SK-N-DZ (cell line): ENCODE data around the gene DNAAF5.
"Not testable (repeated sequence)": the region's sequence is repeated elsewhere in the genome, so short reads cannot be mapped to it uniquely, and the experiment has no call there.

Experiments used
- DNase-seq: peaks from one replicate; pipeline ENCODE4 v3.0.0-alpha.2; 2015; ENCODE audit warnings: low spot score

The DNAAF5 gene

DNA sequence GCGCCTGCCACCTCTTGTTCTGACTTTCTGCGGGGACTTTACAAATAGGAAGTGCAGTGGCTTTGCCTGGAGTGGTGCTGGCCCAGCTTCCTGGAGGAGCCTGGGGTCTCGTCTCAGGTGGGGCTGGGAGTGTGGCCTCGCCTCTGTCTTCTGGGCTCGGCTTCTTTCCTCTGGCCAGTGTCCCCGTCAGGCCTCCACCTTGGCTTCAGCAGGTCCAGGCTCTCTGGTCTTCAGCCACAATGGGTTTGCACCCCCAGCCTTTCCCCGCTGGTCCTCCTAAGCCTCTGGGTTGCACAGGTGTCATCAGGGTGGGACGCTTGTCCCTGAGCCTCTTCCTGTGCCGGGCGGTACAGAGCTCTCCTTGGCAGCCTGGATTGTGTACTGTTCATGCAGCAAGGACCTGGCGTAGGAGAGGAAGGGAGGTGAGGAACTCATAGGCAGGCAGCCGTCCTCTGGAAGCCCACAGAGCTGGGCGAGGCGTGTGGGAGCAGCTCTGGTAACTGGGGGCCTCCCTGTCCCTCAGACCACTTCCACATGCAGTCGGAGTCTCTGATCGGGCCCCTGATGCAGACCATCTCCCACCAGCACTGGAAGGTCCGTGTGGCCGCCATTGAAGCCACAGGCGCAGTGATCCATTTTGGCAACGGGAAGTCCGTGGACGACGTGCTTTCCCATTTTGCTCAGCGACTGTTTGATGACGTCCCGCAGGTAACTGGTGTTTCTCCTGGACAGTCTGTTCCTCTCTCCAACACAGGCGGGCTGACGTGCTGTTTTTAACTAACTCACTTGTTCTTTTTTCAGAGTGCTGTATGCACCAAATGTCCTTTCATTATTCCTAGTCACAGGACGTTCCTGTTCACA is 2.9 kb downstream of the DNAAF5 start:
- no peak for DNase-seq

DNA sequence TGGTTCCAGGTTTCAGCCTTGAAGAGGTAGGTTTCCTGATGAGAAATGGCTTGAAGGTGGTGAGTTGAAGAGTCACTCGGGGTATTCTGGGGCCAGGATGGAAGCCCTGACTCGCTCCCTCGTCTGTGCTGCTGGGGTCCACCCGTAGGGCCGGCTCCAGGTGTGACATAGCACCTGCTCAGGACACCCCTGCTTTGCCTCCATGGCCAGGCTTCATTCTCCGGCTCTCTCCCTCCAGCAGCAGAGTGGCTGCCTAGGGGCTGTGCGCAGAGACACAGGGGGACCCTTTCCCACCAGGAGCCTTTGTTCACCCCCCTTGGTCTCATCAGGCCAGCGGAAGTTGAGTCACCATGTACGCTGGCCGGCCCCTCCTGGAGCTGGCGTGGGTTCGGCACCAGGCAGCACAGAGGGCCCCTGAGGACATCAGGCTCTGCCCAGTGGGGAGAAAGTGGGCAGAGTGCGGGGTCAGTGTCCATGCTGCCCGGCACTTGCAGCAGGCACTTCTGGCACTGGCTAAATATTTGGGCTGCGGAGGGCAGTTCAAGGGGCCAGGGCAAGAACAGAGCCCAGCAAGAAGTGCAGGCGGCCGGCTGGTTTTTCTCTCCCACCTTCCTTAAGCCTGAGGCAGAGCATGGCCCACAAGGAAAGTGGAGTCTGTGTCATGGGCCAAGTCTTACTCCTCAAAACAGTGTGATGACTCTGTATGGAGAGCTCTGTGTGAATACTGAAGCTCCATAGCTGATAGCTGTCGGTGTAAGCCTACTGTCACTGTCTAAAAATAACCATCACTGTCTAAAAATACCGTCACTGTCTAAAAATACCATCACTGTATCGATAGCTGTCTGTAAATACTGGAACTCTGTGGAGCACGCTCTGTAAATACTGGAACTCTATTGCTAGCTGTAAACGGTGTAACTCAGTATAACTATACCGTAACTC is 4.3 kb downstream of the DNAAF5 start:
- no peak for DNase-seq

DNA sequence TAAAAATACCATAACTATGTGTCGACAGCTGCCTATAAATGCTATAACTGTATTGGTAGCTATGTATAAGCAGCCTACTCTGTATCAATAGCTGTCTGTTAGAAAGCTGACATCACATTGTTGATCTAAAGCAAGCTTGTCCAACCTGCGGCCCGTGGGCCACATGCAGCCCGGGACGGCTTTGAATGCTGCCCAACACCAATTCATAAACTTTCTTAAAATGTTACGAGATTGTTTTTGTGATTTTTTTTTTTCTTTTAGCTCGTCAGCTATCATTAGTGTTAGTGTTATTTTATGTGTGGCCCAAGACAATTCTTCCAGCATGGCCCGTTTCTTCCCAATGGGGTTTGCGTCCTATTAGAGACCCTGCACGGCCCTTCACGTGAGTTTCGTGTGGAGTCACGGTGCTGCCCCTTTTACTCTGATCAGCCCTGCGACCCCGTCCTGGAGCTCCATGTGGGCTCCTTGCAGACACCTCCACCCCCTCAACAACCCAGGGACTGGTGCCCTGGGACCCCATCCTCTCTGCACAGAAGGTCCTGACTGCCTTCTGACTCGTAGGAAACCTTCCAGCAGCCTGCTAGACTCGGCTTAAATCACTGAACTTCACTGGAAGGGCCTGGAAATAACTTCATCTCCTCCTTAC is 5.1 kb downstream of the DNAAF5 start:
- DNase-seq: no peak

DNA sequence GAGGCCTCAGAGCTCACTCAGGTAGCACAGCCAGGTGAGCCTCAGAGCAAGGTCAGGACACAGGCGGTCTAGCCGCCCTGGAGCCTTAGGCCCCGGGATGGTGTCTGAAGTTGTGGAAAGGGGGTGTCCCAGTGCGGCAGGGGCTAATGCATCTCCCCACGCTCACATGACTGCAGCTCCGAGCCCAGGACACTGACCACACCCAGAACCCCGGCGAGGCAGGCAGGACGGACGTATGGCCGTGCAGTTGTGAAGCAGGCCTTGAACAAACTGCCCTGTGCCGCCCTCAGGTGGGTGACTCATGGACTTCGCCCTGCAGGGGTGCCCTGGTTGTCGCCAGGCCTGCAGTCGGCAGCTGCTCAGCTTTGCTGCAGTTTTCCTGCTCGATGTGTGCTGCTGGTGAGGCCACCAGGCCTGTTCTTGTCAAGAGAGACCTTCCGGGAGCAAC is 5.6 kb downstream of the DNAAF5 start:
- no peak for DNase-seq

DNA sequence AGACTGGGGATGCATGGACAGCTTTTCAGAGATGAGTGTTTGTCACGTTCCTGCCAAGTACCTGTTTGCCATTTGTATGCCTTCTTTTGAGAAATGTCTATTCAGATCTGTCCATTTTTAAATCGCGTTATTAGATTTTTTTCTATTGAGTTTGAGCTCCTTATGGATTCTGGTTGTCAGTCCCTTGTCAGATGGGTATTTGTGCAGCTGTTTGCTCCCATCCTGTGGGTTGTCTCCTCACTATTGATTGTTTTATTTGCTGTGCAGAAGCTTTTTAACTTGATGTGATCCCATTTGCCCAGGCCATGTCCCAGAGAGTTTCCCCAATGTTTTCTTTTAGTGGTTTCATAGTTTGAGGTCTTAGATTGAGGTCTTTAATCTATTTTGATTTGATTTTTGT is 6.1 kb downstream of the DNAAF5 start:
- DNase-seq: no peak

DNA sequence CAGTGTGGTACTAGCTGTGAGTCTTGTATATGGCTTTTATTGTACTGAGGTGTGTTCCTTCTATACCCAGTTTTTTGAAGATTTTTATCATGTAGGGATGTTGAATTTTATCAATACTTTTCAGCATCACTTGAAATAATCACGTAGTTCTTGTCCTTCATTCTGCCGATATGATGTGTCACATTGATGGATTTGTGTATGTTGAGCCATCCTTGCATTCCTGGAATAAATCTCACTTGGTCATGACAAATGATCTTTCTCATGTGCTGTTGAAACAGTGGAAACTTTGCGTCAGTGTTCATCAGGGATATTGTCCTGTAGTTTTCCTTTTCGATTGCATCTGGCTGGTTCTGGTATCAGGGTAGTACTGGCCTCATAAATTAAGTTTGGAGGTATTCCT is 7.7 kb downstream of the DNAAF5 start:
- DNase-seq: no peak

DNA sequence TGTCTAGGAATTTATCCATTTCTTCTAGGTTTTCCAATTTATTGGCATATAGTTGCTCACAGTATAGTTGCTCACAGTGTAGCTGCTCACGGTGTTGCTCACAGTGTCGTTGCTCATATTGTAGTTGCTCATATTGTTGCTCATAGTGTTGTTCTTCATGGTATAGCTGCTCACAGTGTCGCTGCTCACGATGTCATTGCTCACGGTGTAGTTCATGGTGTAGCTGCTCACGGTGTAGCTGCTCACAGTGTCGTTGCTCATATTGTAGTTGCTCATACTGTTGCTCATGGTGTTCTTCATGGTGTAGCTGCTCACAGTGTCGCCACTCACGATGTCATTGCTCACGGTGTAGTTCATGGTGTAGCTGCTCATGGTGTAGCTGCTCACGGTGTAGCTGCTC is 8.3 kb downstream of the DNAAF5 start:
- no peak for DNase-seq

DNA sequence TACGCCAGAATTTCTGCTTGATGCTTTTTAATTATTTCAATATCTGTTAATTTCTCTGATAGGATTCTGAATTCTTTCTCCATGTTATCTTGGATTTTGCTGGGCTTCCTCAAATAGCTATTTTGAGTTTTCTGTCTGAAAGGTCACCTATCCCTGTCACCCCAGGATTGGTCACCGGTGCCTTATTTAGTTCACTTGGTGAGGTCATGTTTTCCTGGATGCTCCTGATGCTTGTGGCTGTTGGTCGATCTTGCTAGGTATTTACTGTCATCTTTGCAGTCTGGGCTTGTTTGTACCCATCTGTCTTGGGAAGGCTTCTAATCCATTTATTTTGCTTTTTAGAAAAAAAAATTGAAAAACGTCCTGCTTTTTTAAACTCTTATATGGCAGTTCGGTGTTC is 11.7 kb downstream of the DNAAF5 start:
- no peak for DNase-seq

DNA sequence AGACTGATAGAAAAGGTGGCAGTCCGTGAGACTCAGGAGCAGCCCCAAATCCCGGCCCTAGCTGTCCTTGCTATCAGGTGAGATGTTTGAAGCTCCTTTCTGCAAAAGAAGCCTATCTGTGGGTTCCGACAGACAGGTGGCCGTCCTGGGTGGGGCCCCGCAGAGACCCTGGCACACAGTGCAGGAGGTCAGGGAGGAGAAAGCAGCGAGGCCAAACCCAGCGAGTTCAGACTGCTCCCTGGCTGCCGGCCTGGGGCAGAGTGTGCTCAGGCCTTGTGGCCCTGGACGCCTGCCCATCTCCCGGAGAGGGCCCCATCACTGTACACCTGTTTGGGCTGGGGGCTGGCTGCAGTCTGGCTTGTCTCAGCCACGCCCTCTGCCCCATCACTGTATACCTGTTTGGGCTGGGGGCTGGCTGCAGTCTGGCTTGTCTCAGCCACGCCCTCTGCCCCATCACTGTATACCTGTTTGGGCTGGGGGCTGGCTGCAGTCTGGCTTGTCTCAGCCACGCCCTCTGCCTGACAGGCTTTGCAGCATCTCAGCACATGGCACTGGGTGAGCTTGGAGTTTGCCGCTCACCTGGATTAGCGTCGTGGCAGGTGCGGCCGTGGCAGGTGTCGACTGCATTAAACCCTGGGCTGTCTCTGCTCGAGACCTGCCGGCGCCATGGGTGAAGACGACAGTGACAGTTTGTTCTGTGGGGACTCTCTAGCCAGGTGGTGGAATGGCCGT is 12.4 kb downstream of the DNAAF5 start:
- no peak for DNase-seq

DNA sequence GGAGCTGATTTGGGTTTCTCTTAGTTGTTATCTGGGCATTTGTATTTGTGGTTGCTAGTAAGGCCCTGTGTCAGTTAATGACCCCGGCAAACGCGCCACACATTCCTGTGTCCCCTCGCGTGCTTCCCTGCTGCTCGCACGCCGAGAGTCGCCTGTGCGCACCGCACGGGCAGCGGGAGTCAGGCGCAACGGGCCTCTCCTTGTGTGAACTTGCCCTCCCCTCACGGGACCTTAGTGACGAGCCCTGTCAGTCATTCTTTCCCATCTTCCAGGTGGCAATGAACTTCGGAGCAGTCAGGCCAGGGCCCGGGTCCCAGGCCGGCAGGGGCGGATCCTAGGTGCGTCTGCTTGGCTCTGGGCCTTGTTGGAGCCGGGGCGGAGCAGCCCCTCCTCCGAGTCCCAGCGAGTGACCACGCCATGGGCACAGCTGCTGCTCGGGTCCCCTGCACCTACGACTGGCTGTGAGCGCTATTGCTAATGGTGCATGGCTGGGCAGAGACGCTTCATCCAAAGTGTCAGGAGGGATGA is 13.0 kb downstream of the DNAAF5 start:
- no peak for DNase-seq

DNA sequence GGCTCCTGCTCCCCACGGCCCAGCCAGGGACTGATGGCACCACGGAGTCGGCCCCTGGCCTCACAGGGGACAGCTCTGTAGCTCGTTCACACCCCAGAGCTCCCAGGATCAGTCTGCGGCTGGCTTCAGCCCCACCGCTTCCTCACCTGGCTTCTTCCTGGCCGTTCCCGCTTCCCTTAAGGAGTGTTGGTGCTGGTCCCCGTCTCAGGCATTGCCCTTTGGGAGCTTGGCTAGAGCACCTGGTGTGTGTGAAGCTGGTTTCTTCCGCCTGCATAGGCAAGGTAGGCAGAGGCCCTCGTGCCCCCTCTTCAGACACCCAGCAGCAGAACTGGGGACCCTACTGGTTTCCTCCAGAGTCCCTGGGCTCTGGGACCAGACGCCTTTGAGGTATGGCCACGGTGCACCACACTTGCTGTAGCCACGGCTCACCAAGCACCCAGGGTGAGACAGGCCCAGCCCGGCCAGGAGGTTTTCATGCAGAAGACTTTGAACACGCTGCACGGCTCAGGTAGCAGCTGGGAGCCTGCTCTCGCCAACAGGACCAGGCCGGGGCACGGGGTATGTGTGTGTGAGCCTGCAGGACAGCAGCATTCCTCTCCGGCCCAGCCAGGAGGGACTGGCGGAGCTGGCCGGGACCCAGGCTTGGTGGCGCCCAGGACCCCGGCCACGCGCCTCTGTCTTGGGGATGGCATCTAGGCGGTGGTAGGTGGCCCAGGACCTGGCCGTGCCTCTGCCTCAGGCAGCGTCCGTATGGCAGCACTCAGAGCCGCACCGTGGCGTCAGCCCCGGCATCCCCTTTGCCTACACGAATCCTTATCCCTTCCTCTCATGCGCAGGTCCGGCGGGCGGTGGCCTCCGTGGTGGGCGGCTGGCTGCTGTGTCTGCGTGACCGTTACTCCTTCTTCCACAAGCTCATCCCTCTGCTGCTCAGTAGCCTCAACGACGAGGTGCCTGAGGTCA is 13.8 kb downstream of the DNAAF5 start:
- no peak for DNase-seq

DNA sequence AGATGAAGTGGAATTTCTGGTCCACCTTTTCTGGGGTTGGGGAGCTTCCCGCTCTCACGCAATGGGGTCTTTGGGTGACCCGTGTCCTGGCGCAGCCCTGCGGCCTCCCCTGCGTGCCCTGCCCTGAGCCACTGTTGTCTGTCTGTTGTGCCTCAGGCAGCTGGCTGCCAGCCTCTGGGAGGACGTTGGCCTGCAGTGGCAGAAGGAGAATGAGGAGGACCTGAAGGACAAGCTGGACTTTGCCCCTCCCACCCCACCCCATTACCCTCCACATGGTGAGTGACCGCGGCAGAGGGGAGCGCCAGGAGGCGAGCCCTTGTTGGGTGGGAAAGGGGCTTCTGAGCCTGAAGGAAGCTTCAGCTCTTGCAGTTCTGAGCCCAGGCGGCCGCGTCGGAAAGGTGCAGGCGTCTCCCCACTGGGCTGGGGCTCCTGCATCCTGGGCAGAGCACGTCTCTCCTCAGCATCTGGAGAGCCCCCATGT is 14.7 kb downstream of the DNAAF5 start:
- no peak for DNase-seq

DNA sequence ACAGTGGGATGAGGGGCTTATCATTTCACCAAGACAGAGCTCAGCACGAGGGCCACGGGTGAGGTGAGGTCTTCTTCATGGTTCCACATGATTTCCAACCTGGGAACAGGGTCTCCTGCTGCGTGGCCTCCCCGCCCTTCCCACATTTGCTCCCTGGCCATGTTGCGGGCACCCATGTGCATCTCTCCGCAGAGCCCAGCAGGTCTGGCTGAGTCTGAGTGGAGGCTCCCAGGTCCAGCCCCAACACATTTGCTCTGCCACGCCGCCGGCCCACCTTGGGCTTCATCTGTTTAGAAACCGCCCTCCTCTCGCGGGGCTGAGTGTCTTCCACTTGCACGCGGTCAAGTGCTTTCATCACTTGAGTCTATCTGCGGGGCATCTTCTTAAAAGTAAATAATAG is 15.4 kb downstream of the DNAAF5 start:
- no peak for DNase-seq

DNA sequence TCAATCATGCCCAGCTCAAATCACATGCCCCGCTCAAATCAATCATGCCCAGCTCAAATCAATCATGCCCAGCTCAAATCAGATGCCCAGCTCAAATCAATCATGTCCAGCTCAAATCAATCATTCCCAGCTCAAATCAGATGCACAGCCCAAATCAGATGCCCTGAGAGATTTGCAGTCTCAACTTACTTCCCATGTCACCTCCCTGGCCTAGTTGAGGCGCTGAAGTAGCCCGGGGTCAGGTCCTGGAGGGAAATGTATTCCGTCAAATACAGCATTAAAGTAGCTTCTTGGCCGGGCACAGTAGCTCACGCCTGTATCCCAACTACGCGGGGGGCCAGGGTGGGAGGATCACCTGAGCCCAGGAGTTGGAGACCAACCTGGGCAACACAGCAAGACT is 16.3 kb downstream of the DNAAF5 start:
- no peak for DNase-seq

DNA sequence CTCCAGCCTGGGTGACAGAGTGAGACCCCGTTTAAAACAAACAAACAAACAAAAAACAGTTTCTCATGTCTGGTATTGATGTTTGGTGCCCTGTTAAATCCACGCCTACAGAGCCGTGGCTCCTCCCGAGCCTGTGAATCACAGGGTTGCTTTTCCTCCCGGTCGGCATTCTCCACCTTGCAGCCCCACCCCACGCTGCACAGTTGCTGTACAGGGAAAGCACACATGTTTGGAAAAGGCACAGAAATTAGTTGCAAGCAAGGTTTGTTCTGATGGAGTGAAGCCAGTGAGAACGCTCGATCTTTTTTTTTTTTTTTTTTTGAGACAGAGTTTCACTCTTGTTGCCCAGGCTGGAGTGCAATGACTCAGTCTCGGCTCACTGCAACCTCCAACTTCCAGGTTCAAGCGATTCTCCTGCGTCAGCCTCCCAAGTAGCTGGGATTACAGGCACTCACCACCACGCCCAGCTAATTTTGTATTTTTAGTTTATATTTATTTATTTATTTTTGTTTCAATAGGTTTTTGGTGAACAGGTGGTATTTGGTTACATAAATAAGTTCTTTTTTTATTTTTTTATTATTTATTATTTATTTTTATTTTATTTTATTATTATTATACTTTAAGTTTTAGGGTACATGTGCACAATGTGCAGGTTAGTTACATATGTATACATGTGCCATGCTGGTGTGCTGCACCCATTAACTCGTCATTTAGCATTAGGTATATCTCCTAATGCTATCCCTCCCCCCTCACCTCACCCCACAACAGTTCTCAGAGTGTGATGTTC is 17.0 kb downstream of the DNAAF5 start:
- DNase-seq: not testable (repeated sequence)

DNA sequence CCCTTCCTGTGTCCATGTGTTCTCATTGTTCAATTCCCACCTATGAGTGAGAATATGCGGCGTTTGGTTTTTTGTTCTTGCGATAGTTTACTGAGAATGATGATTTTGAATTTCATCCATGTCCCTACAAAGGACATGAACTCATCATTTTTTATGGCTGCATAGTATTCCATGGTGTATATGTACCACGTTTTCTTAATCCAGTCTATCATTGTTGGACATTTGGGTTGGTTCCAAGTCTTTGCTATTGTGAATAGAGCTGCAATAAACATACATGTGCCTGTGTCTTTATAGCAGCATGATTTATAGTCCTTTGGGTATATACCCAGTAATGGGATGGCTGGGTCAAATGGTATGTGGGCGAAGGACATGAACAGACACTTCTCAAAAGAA is 17.6 kb downstream of the DNAAF5 start:
- DNase-seq: not testable (repeated sequence)

DNA sequence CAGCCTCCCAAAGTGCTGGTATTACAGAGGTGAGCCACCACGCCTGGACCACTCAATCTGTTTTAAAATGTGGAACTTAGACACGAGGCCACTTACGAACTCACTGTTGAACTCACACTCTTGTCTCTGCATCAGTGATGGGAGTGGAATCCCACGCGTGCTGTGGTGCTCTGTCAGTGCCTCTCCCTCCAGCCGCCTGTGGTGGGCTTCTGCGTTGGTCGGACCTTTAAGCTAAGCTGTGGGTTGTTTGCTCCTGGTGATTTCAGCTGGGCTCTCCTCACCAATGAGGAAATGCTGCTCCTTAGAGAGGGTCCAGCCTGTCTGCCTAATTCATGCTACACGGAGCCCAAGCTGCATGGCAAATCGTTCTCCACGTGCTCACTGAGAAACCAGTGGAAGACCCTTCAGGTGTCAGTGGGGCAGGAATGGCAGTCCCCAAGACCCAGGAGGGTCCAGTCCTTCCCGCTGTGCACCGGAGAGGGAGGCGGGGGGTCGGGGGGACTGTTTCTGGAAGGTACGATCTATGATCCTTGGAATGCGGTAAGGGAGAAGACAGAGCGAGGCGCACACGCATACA is 18.4 kb downstream of the DNAAF5 start:
- DNase-seq: no peak

DNA sequence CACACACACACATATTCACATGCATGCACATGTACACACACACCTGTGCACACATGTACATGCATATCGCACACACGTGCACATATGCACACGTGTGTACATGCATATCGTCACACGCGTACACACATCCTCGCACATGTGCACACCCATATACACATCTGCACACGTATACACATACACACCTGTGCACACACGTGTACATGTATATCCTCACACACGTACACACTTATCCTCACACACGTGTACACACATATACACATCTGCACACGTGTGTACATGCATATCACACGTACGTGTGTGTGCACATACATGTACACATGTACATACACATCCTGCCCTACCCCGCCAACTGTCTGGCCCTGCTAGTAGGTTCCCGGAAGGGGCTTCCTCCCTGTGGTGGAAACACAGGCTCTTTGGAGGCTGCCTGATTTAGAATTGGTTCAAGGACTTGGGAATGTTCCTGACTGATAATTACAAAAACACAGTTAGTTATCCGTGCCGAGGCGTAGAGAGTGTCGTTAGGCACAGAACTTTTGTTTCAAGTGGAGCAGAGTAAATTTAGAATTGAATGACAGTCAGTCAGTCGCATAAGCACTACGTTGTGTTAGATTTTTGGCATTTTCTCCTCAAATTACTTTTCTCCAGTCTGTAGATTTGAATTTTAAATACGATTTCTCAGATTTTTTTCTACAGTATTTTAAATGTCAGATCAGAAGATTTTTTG is 19.1 kb downstream of the DNAAF5 start:
- DNase-seq: no peak
